Esophagus muscularis mucosa (tissue), 4 donors: ENCODE results near the gene PPP2R1B. TPM values are rescaled to one million over a fixed set of nuclear protein-coding genes. Genes with fewer than 3 reads are reported as not detected.

Experiments used
- DNase-seq: peaks from one replicate; pipeline ENCODE4 v3.0.0-alpha.2; 2017; ENCODE audit errors: extremely low spot score
- H3K27ac ChIP-seq, 4 donors: fragments of 200-600 bp; sonication (generic); replicated peaks in 1 of 4; 1 replicate in 3 of 4; 2 replicates in 1 of 4; pipeline ENCODE4 v1.5.1; 2016 to 2019; ENCODE audit warnings: mild to moderate bottlenecking in 1 of 4
- H3K27me3 ChIP-seq, 4 donors: fragments of 200-600 bp; sonication (generic); one replicate each; pipeline versions ENCODE4 v1.5.1 to v1.6.0; 2016 to 2019
- H3K36me3 ChIP-seq, 4 donors: fragments of 200-600 bp; sonication (generic); one replicate each; pipeline ENCODE4 v1.5.1; 2016 to 2019
- H3K4me1 ChIP-seq, 4 donors: fragments of 200-600 bp; sonication (generic); one replicate each; pipeline ENCODE4 v1.5.1; 2016 to 2019
- H3K4me3 ChIP-seq, 4 donors: fragments of 200-600 bp; sonication (generic); 1 replicate in 2 of 4; 2 replicates in 2 of 4; pipeline ENCODE4 v1.5.1; 2016 to 2019; ENCODE audit warnings: mild to moderate bottlenecking in 4 of 4, moderate library complexity in 1 of 4
- H3K9me3 ChIP-seq, 4 donors: fragments of 200-600 bp; sonication (generic); 1 replicate in 3 of 4; 2 replicates in 1 of 4; pipeline ENCODE4 v1.5.1; 2016 to 2019
- CTCF ChIP-seq, 3 experiments: fragments of 200-600 bp in 2 of 3; fragments of 450-650 bp in 1 of 3; sonication (generic) in 2 of 3; IDR thresholded peaks; one replicate each; pipeline ENCODE4 v1.5.1; 2017 to 2019; ENCODE audit warnings: antibody characterized with exemption in 3 of 3, mild to moderate bottlenecking in 2 of 3, moderate library complexity in 1 of 3
- EP300 ChIP-seq: sonication (generic); formaldehyde crosslinking; IDR thresholded peaks from one replicate; pipeline ENCODE4 v1.6.1; 2017; ENCODE audit warnings: antibody characterized with exemption
- POLR2A ChIP-seq: fragments of 450-650 bp; IDR thresholded peaks from one replicate; pipeline ENCODE4 v1.6.1; 2017; ENCODE audit warnings: antibody characterized with exemption, moderate library complexity, mild to moderate bottlenecking, low read depth
- POLR2AphosphoS5 ChIP-seq, 2 donors: sonication (generic); formaldehyde crosslinking; IDR thresholded peaks; one replicate each; pipeline ENCODE4 v1.6.1; 2017; ENCODE audit warnings: antibody characterized with exemption in 2 of 2
- WGBS: methylation state at CpG from one replicate; pipeline ENCODE4 v1.1.5; 2018; 5-methylcytosine and 5-hydroxymethylcytosine counted together
- intact Hi-C: fragments of 100-400 bp; cut with DNase I; formaldehyde crosslinking; loops from one replicate; pipeline ENCODE4 v1.15.1; 2023
- total RNA-seq, 4 donors: library from RNA; depleted of rRNA; stranded (reverse); fragments of >200 nt; gene quantifications; one replicate each; pipeline versions ENCODE4 v1.1.0 to v1.2.1, GENCODE V29; 2016

The PPP2R1B gene
- total RNA-seq, 4 donors from 2014 or later = 9.6 to 12.8 (median 10.5) TPM

GRCh38 chr11:111727431-111727830, 38.8 kb downstream of the PPP2R1B start:
- intact Hi-C loops = no loop called here
- Histone ChIP-seq H3K9me3 (no peaks in the 10 kb centered on the region), H3K36me3 (peaks cover 37 to 60% (median 51%) of the 10 kb centered on the region in 4 donors), H3K4me1 (peaks cover 34 to 36% (median 35%) of the 10 kb centered on the region in 4 donors), H3K4me3 (no peak overlapping the region), H3K27ac (no peak overlapping the region), H3K27me3 (no peaks in the 10 kb centered on the region)
- DNase-seq = no peak
- TF ChIP-seq EP300 (no peak), CTCF (IDR thresholded peaks at IDR 0.05) (no peak), POLR2A (no peak), POLR2AphosphoS5 (IDR thresholded peaks at IDR 0.05) (no peak)
- 80% methylated on average over 5 of the region's 7 CpGs for WGBS

GRCh38 chr11:111726301-111726713, 39.9 kb downstream of the PPP2R1B start:
- Histone ChIP-seq H3K27me3 (no peaks in the 10 kb centered on the region), H3K4me3 (no peak overlapping the region), H3K36me3 (peaks cover 48 to 72% (median 62%) of the 10 kb centered on the region in 4 donors), H3K27ac (no peak overlapping the region), H3K4me1 (peaks cover 23 to 25% (median 23%) of the 10 kb centered on the region in 4 donors), H3K9me3 (no peaks in the 10 kb centered on the region)
- intact Hi-C loops = no loop called here
- 86% methylated on average over 5 of the region's 9 CpGs for WGBS
- DNase-seq = no peak
- no peak for TF ChIP-seq EP300
- no peak for TF ChIP-seq CTCF (IDR thresholded peaks at IDR 0.05)
- TF ChIP-seq POLR2AphosphoS5 (IDR thresholded peaks at IDR 0.05) = no peak
- no peak for TF ChIP-seq POLR2A

- Histone ChIP-seq H3K27ac (no peak overlapping the region), H3K4me3 (no peak overlapping the region), H3K27me3 (no peaks in the 10 kb centered on the region), H3K4me1 (peaks cover 16 to 18% (median 17%) of the 10 kb centered on the region in 4 donors), H3K9me3 (no peaks in the 10 kb centered on the region), H3K36me3 (peaks cover 55 to 79% (median 69%) of the 10 kb centered on the region in 4 donors)
- 89% methylated on average over 10 of the region's 10 CpGs for WGBS
- DNase-seq = no peak
- intact Hi-C loops = no loop called here
- TF ChIP-seq POLR2A (no peak), POLR2AphosphoS5 (IDR thresholded peaks at IDR 0.05) (no peak), CTCF (IDR thresholded peaks at IDR 0.05) (no peak), EP300 (no peak)
Observed at GRCh38 chr11:111725621-111726020, 40.6 kb downstream of the PPP2R1B start.

GRCh38 chr11:111724615-111725129, 41.5 kb downstream of the PPP2R1B start:
- Histone ChIP-seq H3K4me1 (peaks cover 8 to 10% (median 9%) of the 10 kb centered on the region in 4 donors), H3K36me3 (peaks cover 56 to 88% (median 79%) of the 10 kb centered on the region in 4 donors), H3K27me3 (no peaks in the 10 kb centered on the region), H3K27ac (no peak overlapping the region), H3K4me3 (no peak overlapping the region), H3K9me3 (no peaks in the 10 kb centered on the region)
- no peak for TF ChIP-seq CTCF (IDR thresholded peaks at IDR 0.05)
- TF ChIP-seq POLR2A = no peak
- no peak for TF ChIP-seq EP300
- no peak for TF ChIP-seq POLR2AphosphoS5 (IDR thresholded peaks at IDR 0.05)
- intact Hi-C loops = no loop called here
- no peak for DNase-seq
- WGBS = 92% methylated on average over 10 of the region's 11 CpGs

GRCh38 chr11:111723595-111723994, 42.6 kb downstream of the PPP2R1B start:
- intact Hi-C loops = no loop called here
- Histone ChIP-seq H3K9me3 (no peaks in the 10 kb centered on the region), H3K4me1 (peaks cover 0 to 12% (median 7%) of the 10 kb centered on the region in 4 donors), H3K27ac (no peak overlapping the region), H3K36me3 (peaks cover 56 to 95% (median 80%) of the 10 kb centered on the region in 4 donors), H3K4me3 (no peak overlapping the region), H3K27me3 (no peaks in the 10 kb centered on the region)
- TF ChIP-seq POLR2AphosphoS5 (IDR thresholded peaks at IDR 0.05) = no peak
- TF ChIP-seq EP300 = no peak
- no peak for TF ChIP-seq POLR2A
- no peak for TF ChIP-seq CTCF (IDR thresholded peaks at IDR 0.05)
- DNase-seq = no peak
- 89% methylated on average over 15 of the region's 15 CpGs for WGBS
